ENCODE data around the gene IL2RG.

DNA sequence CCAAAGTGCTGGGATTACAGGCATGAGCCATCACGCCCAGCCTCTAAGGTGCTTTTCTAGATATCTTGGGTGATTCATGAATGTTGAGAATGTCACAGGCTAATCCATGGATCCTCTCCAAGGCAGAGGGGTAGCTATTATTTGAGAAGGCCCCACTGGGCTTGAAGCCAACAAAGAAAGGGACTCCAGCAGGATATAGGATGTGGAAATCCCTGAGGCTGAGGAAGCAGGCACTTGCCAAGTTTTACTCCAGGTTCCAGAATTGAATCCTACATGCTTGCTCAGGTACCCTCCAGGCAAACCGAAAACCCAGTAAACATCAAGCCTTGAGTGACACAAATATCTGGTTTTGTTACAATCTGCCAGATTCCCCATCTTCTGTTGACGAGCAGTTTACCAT is 49.1 kb upstream of the IL2RG start:
- TF ChIP-seq, protein P1, sequence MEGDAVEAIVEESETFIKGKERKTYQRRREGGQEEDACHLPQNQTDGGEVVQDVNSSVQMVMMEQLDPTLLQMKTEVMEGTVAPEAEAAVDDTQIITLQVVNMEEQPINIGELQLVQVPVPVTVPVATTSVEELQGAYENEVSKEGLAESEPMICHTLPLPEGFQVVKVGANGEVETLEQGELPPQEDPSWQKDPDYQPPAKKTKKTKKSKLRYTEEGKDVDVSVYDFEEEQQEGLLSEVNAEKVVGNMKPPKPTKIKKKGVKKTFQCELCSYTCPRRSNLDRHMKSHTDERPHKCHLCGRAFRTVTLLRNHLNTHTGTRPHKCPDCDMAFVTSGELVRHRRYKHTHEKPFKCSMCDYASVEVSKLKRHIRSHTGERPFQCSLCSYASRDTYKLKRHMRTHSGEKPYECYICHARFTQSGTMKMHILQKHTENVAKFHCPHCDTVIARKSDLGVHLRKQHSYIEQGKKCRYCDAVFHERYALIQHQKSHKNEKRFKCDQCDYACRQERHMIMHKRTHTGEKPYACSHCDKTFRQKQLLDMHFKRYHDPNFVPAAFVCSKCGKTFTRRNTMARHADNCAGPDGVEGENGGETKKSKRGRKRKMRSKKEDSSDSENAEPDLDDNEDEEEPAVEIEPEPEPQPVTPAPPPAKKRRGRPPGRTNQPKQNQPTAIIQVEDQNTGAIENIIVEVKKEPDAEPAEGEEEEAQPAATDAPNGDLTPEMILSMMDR (IDR thresholded peaks at IDR 0.05), result no peak
- no peak for TF ChIP-seq EP300 (IDR thresholded peaks at IDR 0.05)
- no peak for TF ChIP-seq POLR2A (IDR thresholded peaks at IDR 0.05)
